Astrocyte of the spinal cord (primary cell): Measurements from ENCODE around the gene GCA.

Source experiments
- DNase-seq: peaks from one replicate; pipeline ENCODE4 v3.0.0; 2011; ENCODE audit warnings: low read depth, low spot score
- H3K4me3 ChIP-seq: 2 replicates; pipeline ENCODE4 v1.5.1; 2011; ENCODE audit warnings: low read depth, mild to moderate bottlenecking, low read length, moderate library complexity
- in situ Hi-C: cut with HindIII; loops from 2 replicates; pipeline ENCODE4 v1.10.0; 2017; ENCODE audit warnings: low sequenced_read_pairs
- TF ChIP-seq, protein P1 (sequence below): IDR thresholded peaks from 2 replicates; pipeline ENCODE4 v1.5.1; 2012; ENCODE audit warnings: low read depth, mild to moderate bottlenecking, low read length, inconsistent platforms

Gene GCA

DNA sequence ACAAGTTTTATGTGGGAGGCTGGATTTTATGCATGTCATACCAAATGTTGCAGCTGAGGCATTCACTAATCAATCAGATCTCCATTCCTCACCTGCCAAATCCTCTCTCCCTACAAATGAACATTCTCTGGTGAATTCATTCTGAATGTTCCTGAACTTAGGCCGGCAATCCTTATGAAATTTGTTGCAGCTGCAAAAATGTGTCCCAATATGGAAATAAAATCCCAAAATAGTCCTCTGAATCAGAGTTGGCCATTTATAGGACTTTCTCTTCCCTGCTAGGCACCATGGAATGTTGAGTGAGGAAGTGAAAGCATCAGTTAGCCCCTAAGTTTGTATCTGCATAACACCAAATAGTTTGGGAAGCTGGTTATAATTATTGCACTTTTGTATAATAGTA is 25.6 kb downstream of the GCA start:
- TF ChIP-seq, protein P1, sequence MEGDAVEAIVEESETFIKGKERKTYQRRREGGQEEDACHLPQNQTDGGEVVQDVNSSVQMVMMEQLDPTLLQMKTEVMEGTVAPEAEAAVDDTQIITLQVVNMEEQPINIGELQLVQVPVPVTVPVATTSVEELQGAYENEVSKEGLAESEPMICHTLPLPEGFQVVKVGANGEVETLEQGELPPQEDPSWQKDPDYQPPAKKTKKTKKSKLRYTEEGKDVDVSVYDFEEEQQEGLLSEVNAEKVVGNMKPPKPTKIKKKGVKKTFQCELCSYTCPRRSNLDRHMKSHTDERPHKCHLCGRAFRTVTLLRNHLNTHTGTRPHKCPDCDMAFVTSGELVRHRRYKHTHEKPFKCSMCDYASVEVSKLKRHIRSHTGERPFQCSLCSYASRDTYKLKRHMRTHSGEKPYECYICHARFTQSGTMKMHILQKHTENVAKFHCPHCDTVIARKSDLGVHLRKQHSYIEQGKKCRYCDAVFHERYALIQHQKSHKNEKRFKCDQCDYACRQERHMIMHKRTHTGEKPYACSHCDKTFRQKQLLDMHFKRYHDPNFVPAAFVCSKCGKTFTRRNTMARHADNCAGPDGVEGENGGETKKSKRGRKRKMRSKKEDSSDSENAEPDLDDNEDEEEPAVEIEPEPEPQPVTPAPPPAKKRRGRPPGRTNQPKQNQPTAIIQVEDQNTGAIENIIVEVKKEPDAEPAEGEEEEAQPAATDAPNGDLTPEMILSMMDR = no peak
- DNase-seq = no peak
- H3K4me3 ChIP-seq = no peak overlapping the region
- in situ Hi-C loops = no loop called here

DNA sequence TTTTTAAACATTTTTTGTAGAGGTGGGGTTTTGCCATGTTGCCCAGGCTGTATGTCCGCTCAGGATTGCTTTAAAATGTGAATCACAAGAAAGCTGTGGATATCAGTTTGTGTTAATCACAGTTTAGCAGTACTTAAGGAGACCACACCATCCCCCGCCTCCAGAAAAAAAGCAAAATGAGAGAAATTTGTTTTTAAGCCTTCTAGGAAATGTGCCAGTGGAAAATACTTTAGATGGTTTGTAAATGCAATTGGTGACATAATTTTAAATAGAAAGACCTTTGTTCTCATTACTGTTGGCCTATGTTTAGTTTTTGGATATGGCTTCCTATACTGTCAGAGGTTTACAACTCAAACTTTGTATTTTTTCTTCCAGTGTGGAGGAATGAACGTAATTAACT is 27.0 kb downstream of the GCA start:
- TF ChIP-seq, protein P1 = no peak
- in situ Hi-C loops = no loop called here
- DNase-seq = no peak
- no peak overlapping the region for H3K4me3 ChIP-seq

DNA sequence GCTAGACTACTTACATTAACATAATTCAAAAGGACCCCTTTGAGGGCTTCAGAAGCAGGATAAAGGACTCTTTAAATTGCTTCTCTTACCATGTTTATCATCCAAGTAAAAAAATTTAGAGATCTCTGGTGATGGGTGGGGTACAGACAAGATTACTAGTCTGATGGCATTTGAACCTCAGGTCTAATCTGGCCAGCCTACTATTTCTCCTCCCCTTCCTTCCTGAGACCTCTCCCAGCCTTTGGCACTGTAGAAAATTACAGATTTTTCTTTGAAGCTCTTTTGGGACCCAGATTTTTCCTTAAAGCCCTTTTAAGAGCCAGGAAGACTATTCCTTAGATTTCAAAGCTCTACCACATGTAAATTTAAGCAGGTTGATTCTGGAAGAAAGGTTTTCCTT is 28.9 kb downstream of the GCA start:
- H3K4me3 ChIP-seq = no peak overlapping the region
- in situ Hi-C loops = no loop called here
- DNase-seq = no peak
- TF ChIP-seq, protein P1 = no peak

DNA sequence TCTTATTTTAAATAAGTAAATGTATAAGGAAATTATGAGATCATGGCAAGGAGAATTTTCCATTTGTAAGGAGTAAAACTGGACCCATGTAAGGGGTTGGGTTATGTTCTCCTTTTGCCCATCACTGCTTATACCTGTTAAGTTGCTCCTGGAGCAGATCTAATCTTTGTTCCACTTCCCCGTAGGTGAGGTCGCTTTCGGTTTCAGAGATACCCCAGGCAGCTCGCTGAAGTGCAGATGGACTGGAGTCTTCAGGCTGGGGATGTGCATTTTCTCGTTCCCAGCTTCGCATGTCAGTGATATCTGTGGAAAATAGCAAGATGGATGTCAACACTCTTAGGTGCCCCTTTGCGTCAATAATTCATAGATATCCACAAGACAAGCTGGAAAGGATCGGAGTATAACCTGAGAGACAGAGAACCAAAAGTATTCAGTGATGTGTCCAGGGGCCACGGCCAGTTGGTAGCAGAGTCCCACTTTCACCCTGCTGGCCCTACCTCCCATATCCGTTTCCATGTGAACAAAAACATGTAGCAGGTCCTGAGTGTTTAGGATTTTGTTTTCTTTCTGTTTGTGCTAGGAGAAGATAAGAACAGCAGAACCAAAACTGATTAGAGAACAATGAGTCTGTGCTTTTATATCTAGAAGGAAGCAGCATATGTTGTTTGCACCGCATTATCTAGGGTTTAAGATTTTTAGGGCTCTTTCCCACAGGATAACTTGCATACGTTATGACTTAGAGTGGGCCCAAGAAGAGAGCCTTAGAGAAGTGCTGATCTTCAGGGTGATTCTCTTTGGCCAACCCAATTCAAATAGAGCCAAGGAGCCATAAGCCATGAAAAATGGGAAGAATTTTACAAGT is 36.0 kb downstream of the GCA start:
- DNase-seq = no peak
- in situ Hi-C loops = no loop called here
- TF ChIP-seq, protein P1 = no peak
- no peak overlapping the region for H3K4me3 ChIP-seq

DNA sequence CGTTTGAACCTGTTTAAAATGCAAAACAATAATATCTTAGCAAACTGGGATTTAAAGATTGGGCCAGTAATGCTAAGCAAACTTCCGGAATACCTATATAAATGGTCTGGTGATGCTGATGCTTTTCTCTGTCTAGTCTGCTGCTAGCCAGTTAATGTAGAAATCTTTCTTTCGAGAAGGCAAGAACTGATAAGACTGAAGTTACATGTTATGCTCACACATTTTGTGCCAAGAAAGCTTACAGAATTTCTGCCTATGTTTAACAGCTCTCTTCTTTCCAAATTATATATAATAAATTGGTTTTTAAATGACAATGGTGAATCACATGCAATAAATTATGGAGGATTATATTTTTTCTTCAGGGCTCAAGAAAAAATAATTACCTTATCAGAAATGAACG is 37.9 kb downstream of the GCA start:
- in situ Hi-C loops = no loop called here
- TF ChIP-seq, protein P1 = no peak
- DNase-seq = no peak
- no peak overlapping the region for H3K4me3 ChIP-seq

GRCh38 chr2:162382278-162382677 is 38.3 kb downstream of the GCA start:
- peak; percentile 41 for DNase-seq
- H3K4me3 ChIP-seq = no peak overlapping the region
- TF ChIP-seq, protein P1 = no peak
- in situ Hi-C loops = no loop called here
